GM19372 (cell line): ENCODE data around the gene CTSD.

Source experiments
- ATAC-seq: cut with Tn5 transposase; IDR thresholded peaks from one replicate; pipeline ENCODE4 v1.9.1; 2021; ENCODE audit warnings: mild to moderate bottlenecking, low read depth, moderate library complexity; ENCODE audit not compliant: unreplicated experiment

The CTSD gene

DNA sequence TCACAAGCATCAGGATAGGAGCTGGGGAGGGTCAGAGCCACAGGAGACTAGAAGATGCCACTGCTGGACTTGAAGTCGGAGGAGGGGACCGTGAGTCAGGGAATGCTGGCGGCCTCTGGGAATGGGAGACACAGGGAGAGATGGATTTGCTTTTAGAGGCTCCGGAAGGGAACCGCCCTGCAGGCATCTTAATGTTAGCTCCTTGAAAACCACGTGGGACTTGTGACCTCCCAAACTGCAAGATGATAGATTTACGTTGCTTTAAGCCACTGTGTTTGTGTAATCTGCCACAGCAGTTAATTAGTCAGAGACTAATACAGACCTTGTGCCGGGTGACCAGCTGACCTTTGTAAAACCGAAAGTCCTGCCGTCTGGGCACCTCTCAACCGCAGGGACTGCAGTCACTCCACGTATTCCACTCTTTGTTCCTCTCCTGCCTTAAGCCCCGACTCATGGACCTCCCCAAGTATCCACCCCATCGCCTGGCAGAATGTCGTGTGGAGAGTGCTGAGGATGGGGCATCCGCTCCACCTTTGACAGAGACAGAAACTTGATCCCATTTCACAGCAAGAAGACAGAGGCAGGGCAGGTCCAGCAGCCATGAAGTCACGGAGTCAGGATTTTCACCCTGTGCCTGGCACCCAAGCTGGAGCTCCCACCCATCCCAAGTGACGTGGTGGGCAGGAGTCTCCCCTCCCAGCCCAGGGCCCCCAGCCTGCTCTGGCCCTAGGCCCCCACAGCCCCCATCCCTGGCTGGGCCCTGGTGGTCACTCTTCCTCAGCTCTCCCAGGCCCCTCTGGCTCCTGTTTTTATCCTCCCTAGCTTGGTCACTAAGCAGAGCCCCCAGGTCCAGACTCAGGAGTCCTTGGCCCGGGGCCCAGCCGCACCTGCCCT, 19.4 kb upstream of the CTSD start:
- ATAC-seq = no peak

DNA sequence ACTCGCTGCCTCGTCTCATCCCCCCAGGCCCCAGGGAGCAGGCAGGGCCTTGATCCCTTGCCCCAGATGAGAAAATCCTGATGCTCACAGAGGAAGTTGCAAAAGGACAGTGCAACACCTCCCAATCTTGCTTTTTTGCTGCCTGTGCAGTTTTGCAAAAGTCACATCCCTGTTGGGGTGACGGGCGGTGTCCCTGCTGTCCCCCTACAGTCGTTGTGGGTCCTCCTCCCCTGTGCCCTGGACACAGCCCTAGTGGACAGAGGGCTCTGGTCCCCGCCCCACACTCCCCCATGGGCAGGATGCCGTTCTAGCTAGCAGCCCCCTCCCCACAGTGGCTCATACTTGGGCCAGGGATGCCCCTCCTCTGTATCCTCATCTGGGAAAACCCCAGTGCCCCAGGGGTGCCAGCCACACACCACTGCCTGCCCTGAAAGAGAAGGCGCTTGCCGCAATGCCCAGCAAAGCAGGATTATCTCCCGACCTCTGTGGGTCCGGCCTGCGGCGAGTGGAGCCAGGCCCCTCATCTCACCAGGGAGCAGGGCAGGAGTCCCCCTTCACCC, 18.4 kb upstream of the CTSD start:
- no peak for ATAC-seq

- no peak for ATAC-seq
Observed at GRCh38 chr11:1781593-1781975, 17.9 kb upstream of the CTSD start.

GRCh38 chr11:1780700-1781592, 17.2 kb upstream of the CTSD start:
- no peak for ATAC-seq

DNA sequence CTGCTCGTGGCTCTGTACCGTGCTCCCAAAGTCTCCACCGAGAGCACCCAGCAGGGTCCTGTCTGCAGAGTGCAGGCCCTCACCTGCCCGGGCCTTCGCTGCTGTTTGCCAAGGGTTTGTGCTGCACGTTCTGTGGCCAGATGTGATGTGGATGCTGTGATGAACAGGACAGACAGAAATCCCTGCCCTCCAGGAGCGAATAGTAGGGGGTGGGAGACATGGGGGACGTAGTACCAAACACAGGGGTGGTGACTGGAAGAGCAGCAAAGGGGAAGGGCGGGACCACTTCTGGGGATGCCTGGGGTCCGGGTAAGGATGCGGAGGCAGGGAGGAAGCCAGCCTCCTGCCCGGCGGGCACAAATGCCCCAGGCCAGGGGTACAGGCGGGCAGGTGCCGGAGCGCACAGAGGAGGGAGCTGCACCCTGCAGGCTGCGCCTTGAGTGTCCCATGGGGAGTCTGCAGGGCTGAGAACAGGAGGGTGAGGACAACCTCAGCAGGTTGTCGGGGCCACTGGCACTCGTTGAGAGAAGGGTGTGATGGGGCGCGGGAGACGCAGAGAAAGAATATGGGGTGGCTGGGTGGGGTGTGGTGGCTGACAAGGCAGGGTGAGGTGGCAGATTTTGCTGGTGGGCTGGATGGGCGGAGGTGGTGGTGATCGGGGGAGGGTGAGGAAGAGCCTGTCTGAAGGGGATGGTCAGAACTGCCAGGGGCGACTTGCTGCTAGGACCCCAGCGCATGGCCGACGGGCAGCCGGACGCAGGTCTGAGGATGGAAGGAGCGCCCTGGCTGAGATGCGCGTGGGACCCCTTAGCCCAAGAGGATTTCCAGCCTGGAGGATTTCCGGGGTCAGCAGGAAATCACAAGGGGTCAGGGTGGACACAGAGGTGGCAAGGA, 16.3 kb upstream of the CTSD start:
- no peak for ATAC-seq

DNA sequence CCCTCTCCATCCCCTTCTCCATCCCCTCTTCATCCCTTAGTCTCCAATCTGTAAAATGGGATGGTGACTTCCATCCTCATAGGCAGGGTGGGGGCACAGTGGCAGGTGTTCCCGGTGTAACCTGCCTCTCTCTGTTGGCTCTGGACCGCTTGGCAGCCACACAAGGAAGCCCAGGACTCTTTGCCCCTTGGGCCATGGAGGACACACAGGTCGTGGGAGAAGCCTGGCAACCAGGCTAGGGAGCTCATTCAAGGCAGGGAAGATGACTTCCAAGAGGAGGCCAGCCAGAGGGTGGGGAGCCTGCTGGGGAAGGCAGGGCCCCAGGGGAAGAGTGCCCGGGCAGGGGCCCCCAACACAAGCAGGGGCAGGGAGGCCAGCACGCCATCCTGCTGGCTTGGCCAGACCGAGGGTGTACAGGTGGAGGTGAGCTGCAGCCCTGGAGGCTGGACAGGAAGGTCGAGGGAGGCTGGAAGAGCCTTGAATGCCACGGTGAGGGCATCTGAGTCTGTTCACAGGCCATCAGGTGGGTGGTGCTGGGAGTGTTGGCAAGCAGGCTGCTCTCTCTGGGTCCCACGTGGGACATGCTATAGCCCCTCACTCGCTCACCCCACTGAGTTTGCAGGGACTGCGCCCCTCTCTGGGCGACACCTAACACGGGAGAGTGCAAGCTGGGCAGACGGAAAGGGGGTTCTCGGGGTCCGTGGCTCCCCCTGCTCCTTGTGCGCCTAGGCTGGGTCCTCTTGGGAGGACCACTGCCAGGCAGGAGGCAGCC, 15.5 kb upstream of the CTSD start:
- no peak for ATAC-seq

GRCh38 chr11:1778141-1778911, 14.6 kb upstream of the CTSD start:
- no peak for ATAC-seq

GRCh38 chr11:1777737-1778136, 14.0 kb upstream of the CTSD start:
- ATAC-seq = no peak

GRCh38 chr11:1776944-1777715, 13.4 kb upstream of the CTSD start:
- ATAC-seq = no peak

DNA sequence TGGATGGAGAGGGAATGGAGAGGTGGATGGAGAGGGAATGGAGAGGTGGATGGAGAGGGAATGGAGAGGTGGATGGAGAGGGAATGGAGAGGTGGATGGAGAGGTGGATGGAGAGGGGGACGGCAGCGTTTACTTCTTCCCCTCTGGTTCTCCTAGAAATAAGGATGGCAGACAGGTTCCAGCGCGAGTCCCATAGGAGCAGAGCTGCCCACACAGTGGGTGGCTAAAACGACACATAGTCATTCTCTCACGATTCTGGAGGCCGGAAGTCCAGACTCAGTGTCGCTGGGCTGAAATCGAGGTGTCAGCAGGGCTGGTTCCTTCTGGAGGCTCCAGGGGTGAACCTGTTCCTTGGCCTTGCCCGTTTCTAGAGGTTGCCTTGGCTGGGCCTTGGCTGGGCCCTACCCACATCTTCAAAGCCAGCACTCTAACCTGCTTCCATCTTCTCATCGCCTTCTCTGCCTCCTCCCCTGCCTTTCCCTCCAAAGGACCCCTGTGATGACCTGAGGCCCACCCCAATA, 12.7 kb upstream of the CTSD start:
- no peak for ATAC-seq

GRCh38 chr11:1774886-1775285, 11.2 kb upstream of the CTSD start:
- no peak for ATAC-seq

GRCh38 chr11:1773994-1774550, 10.3 kb upstream of the CTSD start:
- ATAC-seq = no peak

DNA sequence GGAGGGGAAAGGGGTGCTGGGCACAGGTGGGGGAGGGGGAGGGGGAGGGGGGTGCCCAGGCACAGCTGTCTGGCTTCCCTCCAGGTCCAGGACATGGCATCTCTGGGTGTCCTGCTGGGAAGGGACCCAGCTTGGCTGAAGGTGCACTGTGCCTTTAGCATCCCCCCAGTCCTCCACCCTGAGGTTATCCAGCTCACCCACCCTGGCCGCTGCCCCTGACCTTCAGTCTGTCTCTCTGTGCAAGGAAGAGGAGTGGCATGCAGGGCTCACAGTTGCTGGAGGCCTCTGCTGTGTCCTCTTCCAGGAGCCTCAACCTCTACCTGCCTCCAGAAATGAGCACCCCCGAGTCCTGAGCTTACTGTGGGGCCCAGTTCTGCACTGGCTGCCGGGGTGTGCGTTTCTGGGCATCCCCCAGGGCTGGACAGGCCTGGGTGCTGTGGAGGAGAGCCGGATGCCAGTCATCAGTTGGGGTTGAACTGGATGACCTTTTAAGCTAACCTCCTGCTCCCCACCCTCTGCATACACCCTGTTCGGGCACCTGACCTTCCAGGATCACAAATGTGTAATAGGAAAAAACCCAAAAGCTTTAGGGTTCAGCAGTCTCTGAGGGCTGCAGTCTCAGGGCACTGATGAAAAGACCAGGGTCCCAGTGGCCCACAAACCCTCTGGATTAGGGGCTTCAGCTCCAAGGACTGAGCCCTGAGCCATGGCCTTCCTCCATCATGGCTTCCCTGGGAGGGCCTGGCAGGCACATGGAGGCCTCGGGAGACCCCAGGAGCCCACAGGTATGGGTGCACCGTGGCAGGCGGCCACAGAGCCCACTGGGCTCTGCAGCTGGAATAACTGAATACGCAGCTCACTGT, 9.6 kb upstream of the CTSD start:
- no peak for ATAC-seq

- ATAC-seq = no peak
Observed at GRCh38 chr11:1772270-1773130, 8.8 kb upstream of the CTSD start.

DNA sequence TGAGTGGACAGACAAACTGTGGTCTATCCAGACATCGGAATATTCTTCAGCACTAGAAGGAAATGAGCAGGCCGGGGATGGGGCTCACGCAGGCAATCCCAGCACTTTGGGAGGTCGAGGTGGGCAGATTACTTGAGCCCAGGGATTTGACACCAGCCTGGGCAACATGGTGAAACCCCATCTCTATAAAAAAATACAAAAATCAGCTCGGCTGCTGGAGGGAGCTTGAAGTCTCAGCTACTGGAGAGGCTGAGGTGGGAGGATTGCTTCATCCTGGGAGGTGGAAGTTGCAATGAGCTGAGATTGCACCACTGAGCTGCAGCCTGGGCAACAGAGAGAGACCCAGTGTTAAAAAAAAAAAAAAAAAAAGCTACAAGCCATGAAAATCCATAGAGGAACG, 8.0 kb upstream of the CTSD start:
- no peak for ATAC-seq

DNA sequence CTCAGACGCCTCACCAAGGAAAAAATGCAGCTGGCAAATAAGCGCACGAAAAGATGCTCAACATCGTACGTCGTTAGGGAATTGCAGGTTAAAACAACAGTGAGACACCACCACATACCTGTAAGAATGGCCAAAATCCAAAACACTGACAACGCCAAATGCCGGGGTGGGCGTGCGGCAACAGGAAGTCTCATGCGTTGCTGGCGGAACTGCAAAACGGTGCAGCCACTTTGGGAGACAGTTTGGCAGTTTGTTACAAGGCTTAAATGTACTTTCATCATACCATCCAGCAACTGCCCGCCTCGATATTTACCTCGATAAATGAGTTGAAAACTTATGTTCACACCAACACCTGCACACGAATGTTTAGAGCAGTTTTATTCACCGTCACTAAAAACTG, 7.5 kb upstream of the CTSD start:
- no peak for ATAC-seq
